ENCODE data around the gene TNFRSF4.
"Not testable (repeated sequence)": the region's sequence is repeated elsewhere in the genome, so short reads cannot be mapped to it uniquely, and the experiment has no call there.

TNFRSF4 gene

DNA sequence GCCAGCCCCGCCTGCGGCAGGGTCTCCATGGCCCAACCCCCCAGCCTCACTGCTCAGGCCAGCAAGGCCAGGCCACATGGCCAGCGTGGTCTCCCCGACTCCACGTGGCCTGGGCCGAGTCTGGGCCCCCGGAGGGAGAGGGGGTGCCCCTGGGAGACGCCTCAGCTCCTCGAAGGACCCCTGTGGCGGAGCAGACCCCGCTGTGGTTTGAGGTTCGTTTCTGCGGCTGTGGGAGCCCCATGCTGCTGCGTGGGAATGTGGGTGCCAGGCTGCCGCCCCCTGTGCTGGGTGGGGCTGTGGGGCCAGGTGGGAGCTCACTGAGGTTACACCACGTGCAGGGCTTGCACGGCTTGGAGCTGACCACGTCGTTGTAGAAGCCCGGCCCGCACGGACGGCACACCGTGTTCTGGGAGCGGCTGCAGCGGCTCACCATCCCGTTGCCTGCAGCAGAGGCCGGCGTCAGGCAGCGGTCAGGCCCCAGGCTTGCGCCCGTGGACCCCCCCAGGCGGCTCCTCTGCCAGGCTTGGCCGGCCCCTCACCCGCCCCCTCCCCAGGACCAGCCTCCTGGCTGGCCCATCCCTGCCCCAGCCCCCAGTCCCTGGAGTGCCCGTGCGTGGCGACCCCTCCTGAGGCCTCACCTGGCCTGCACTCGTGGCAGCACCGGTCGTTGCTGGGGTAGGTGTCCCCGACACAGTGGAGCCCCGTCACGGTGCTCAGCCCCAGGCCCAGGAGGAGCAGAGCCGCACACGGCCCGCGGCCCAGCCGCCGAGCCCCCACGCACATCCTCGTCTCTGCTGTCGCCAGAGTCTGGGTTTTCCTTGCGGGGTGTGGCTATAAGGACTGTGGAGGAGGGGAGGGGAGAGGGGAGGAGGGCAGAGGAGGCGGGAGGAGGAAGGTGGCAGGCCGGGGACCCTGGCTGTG, at the start of gene TNFRSF4:
Gene TNFRSF4 (minus strand): TSS at position 809 of the 921 bp plus-strand sequence. CDS start 26 bp downstream, at position 783.
- no peak for DNase-seq (ENCODE audit: low read depth)

DNA sequence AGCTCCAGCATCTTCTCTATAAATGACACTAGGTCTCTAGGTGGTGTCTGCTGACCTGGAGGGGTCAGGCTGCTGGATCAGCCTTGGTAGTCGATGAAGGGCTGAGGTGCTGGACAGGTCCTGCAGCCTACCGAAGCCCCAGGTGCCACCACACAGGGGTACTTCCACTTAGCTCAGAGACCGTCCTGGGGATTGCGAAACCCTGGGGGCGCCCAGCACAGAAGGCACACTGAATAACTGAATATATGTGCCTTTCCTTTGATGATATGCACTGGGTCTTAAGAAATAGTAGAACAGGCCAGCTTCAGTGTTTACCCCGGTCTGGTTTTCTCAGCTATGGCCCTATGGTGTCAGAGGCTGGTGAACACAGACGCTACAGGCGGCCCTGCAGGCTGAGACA, 48.8 kb upstream of the TNFRSF4 start:
- DNase-seq (ENCODE audit: low read depth) = no peak

GRCh38 chr1:1262071-1262470, 48.1 kb upstream of the TNFRSF4 start:
- DNase-seq (ENCODE audit: low read depth) = no peak

- DNase-seq (ENCODE audit: low read depth) = no peak
These were observed 47.0 kb upstream of the TNFRSF4 start for GRCh38 chr1:1260843-1261560.

GRCh38 chr1:1259951-1260600, 46.1 kb upstream of the TNFRSF4 start:
- DNase-seq (ENCODE audit: low read depth) = no peak

DNA sequence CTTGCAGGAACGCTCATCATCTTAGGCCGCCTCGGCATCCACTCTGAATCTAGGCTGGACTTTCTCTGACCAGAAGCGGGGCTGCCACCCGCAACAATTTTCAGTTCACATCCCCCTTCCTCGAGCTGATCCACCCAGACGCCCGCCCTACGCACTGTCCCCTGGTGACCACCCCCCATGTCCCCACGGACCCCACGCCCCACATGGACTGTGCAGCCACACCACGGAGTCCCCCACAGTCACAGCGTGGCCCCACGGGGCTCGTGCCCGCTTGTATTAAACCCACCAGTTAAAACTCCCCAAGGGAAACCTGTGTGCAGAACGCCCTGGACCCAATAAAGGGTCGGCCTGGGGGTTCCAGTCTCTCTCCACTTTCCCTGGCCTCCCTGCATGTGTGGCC, 45.6 kb upstream of the TNFRSF4 start:
- DNase-seq (ENCODE audit: low read depth) = no peak

GRCh38 chr1:1259119-1259488, 45.2 kb upstream of the TNFRSF4 start:
- no peak for DNase-seq (ENCODE audit: low read depth)

GRCh38 chr1:1256956-1257871, 43.3 kb upstream of the TNFRSF4 start:
- no peak for DNase-seq (ENCODE audit: low read depth)

DNA sequence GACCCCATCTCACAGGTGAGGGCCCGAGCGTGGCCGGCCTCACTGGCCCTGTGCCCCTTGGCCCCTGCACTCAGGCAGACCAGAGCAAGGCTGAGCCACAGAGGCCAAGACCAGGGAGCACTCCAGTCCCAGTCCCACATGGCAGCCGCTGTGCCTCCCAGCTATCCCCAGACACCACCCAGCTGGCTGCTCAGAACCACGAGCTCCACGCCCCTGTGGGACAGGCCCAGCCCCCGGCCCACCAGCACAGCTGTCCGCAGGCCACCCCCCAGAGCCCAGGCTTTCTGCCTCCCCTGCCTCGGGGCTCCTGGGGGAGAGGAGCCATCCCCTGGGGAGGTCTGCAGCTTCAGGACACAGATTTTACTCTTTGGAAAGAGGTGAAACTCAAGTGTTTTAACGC, 41.7 kb upstream of the TNFRSF4 start:
- DNase-seq (ENCODE audit: low read depth) = no peak

- no peak for DNase-seq (ENCODE audit: low read depth)
These were observed 41.1 kb upstream of the TNFRSF4 start for GRCh38 chr1:1255078-1255477.

- no peak for DNase-seq (ENCODE audit: low read depth)
These were observed 40.7 kb upstream of the TNFRSF4 start for GRCh38 chr1:1254667-1254998.

- DNase-seq (ENCODE audit: low read depth) = no peak
These were observed 40.2 kb upstream of the TNFRSF4 start for GRCh38 chr1:1253972-1254666.

DNA sequence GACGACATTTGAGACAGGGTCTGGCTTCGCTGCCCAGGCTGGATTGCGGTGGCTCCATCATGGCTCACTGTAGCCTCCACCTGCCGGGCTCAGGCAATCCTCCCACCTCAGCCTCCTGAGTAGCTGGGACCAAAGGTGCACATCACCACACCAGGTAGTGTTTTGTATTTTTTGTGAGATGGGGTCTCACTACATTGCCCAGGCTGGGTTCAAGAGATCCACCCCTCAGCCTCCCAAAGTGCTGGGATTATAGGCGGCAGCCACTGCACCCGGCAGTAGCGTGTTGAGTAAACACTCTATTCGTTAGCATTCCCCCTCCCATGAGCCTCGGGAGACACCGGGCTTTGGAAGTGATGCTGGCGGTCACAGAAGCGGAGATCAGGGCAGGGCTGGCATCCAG, 39.4 kb upstream of the TNFRSF4 start:
- DNase-seq (ENCODE audit: low read depth) = no peak

- DNase-seq (ENCODE audit: low read depth) = no peak
These were observed 36.9 kb upstream of the TNFRSF4 start for GRCh38 chr1:1250786-1251284.

GRCh38 chr1:1248009-1248913, 34.3 kb upstream of the TNFRSF4 start:
- DNase-seq (ENCODE audit: low read depth) = not testable (repeated sequence)

GRCh38 chr1:1247341-1247913, 33.5 kb upstream of the TNFRSF4 start:
- no peak for DNase-seq (ENCODE audit: low read depth)

DNA sequence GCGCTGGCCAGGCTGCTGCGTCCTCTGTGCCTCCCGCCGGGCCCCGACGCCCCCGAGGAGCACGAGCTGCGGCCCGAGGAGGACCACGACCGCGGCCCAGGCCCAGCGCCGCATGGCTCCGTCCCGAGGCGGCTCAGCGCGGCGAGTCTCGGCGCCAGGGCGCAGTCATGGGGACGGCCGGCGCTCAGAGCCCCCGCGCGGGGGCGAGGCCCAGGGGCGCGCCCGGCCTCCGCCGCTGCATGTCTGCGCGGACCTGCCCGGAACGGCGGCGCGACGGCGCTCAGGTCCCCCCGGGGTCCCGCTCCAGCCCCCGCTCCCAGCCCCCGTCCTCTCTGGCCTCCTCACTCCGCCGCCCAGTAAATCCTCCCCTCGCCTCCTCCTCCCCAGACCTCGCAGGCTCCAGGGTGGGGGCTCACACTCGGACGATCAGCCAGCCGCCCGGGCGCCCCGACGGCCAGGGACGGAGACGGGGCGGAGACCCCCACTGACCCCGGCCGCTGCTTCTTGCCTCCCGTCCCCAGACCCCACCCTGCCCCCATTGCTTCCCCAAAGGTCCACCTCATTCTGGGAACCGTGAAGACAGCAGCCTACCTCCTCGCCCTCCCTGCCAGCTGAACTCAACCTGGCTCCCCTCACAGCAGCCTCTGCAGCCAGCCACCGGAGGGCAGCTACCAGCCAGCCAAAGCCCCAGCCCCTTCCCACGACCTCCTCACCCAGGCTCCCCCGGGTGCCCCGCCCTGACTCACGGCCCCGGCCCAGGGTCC, 32.8 kb upstream of the TNFRSF4 start, which contains the start of gene C1QTNF12:
Gene C1QTNF12 (minus strand): TSS at position 146 of the 764 bp plus-strand sequence. CDS start 32 bp downstream, at position 114.
- DNase-seq (ENCODE audit: low read depth) = no peak

- DNase-seq (ENCODE audit: low read depth) = no peak
These were observed 32.0 kb upstream of the TNFRSF4 start for GRCh38 chr1:1245817-1246576.

Measured in HS-5 (cell line).